ENCODE data around the gene DUSP14.
"Not testable (repeated sequence)": the region's sequence is repeated elsewhere in the genome, so short reads cannot be mapped to it uniquely, and the experiment has no call there.

Gene DUSP14

GRCh38 chr17:37489197-37490001 lies at the start of gene DUSP14:
TSS of gene DUSP14 (plus strand) at chr17:37489891. CDS start at chr17:37512273, 22,382 bp downstream.
- no peaks in the 10 kb centered on the region for H3K9me3 Mint-ChIP-seq
- DNase-seq (ENCODE audit: low spot score) = peak; percentile 81
- H3K36me3 Mint-ChIP-seq (ENCODE audit: low read depth) = peaks cover 2% of the 10 kb centered on the region
- peaks cover 3% of the 10 kb centered on the region for H3K27me3 Mint-ChIP-seq (ENCODE audit: low read depth)
- peak within 1 kb of the TSS; percentile 91 for H3K4me3 Mint-ChIP-seq
- peaks cover 33% of the 10 kb centered on the region for H3K4me1 Mint-ChIP-seq (ENCODE audit: low read depth)
- peak within 1 kb of the TSS; percentile 94 for H3K27ac Mint-ChIP-seq

- no peak for DNase-seq (ENCODE audit: low spot score)
- H3K27me3 Mint-ChIP-seq (ENCODE audit: low read depth) = no peaks in the 10 kb centered on the region
- no peaks in the 10 kb centered on the region for H3K9me3 Mint-ChIP-seq
- H3K36me3 Mint-ChIP-seq (ENCODE audit: low read depth) = peaks cover 54% of the 10 kb centered on the region
- H3K4me3 Mint-ChIP-seq = no peak overlapping the region
- H3K4me1 Mint-ChIP-seq (ENCODE audit: low read depth) = peaks cover 11% of the 10 kb centered on the region
- no peak overlapping the region for H3K27ac Mint-ChIP-seq
Observed at GRCh38 chr17:37440424-37440823, 49.3 kb upstream of the DUSP14 start.

- H3K4me3 Mint-ChIP-seq; H3K27ac Mint-ChIP-seq; H3K9me3 Mint-ChIP-seq; DNase-seq (ENCODE audit: low spot score); H3K27me3 Mint-ChIP-seq (ENCODE audit: low read depth): not testable (repeated sequence)
- Mint-ChIP-seq H3K4me1 (ENCODE audit: low read depth) (peaks cover 11% of the 10 kb centered on the region), H3K36me3 (ENCODE audit: low read depth) (peaks cover 56% of the 10 kb centered on the region)
Observed at GRCh38 chr17:37441369-37442014, 48.2 kb upstream of the DUSP14 start.

- DNase-seq (ENCODE audit: low spot score) = no peak
- Mint-ChIP-seq H3K4me3 (no peak overlapping the region), H3K9me3 (no peaks in the 10 kb centered on the region), H3K4me1 (ENCODE audit: low read depth) (peaks cover 1% of the 10 kb centered on the region), H3K36me3 (ENCODE audit: low read depth) (peaks cover 42% of the 10 kb centered on the region), H3K27ac (no peak overlapping the region), H3K27me3 (ENCODE audit: low read depth) (no peaks in the 10 kb centered on the region)
Observed at GRCh38 chr17:37446027-37446426, 43.7 kb upstream of the DUSP14 start.

- Mint-ChIP-seq H3K27ac (no peak overlapping the region), H3K27me3 (ENCODE audit: low read depth) (no peaks in the 10 kb centered on the region), H3K36me3 (ENCODE audit: low read depth) (peaks cover 32% of the 10 kb centered on the region), H3K4me1 (ENCODE audit: low read depth) (peaks cover 2% of the 10 kb centered on the region), H3K4me3 (no peak overlapping the region), H3K9me3 (no peaks in the 10 kb centered on the region)
- DNase-seq (ENCODE audit: low spot score) = no peak
Observed at GRCh38 chr17:37447641-37448040, 42.0 kb upstream of the DUSP14 start.

- Mint-ChIP-seq H3K4me3 (no peak overlapping the region), H3K36me3 (ENCODE audit: low read depth) (peaks cover 27% of the 10 kb centered on the region), H3K9me3 (no peaks in the 10 kb centered on the region), H3K27me3 (ENCODE audit: low read depth) (no peaks in the 10 kb centered on the region), H3K4me1 (ENCODE audit: low read depth) (peaks cover 2% of the 10 kb centered on the region), H3K27ac (no peak overlapping the region)
- no peak for DNase-seq (ENCODE audit: low spot score)
Observed at GRCh38 chr17:37450112-37450511, 39.6 kb upstream of the DUSP14 start.

GRCh38 chr17:37457801-37458200 lies 31.9 kb upstream of the DUSP14 start:
- DNase-seq (ENCODE audit: low spot score); H3K9me3 Mint-ChIP-seq; H3K4me3 Mint-ChIP-seq; H3K27ac Mint-ChIP-seq; H3K4me1 Mint-ChIP-seq (ENCODE audit: low read depth); H3K27me3 Mint-ChIP-seq (ENCODE audit: low read depth): not testable (repeated sequence)
- peaks cover 21% of the 10 kb centered on the region for H3K36me3 Mint-ChIP-seq (ENCODE audit: low read depth)

- peaks cover 3% of the 10 kb centered on the region for H3K4me1 Mint-ChIP-seq (ENCODE audit: low read depth)
- no peak for DNase-seq (ENCODE audit: low spot score)
- H3K4me3 Mint-ChIP-seq = no peak overlapping the region
- H3K27ac Mint-ChIP-seq = no peak overlapping the region
- H3K9me3 Mint-ChIP-seq = no peaks in the 10 kb centered on the region
- no peaks in the 10 kb centered on the region for H3K27me3 Mint-ChIP-seq (ENCODE audit: low read depth)
- H3K36me3 Mint-ChIP-seq (ENCODE audit: low read depth) = peaks cover 22% of the 10 kb centered on the region
Observed at GRCh38 chr17:37458805-37459204, 30.9 kb upstream of the DUSP14 start.

GRCh38 chr17:37461668-37462067 lies 28.0 kb upstream of the DUSP14 start:
- Mint-ChIP-seq H3K36me3 (ENCODE audit: low read depth) (peaks cover 39% of the 10 kb centered on the region), H3K4me1 (ENCODE audit: low read depth) (peaks cover 7% of the 10 kb centered on the region), H3K9me3 (no peaks in the 10 kb centered on the region), H3K4me3 (no peak overlapping the region), H3K27ac (no peak overlapping the region), H3K27me3 (ENCODE audit: low read depth) (no peaks in the 10 kb centered on the region)
- DNase-seq (ENCODE audit: low spot score) = peak; percentile 16

- Mint-ChIP-seq H3K4me1 (ENCODE audit: low read depth) (peaks cover 7% of the 10 kb centered on the region), H3K36me3 (ENCODE audit: low read depth) (peaks cover 41% of the 10 kb centered on the region), H3K27me3 (ENCODE audit: low read depth) (no peaks in the 10 kb centered on the region), H3K9me3 (no peaks in the 10 kb centered on the region), H3K27ac (no peak overlapping the region), H3K4me3 (no peak overlapping the region)
- no peak for DNase-seq (ENCODE audit: low spot score)
Observed at GRCh38 chr17:37462492-37462891, 27.2 kb upstream of the DUSP14 start.

GRCh38 chr17:37463039-37463438 lies 26.7 kb upstream of the DUSP14 start:
- DNase-seq (ENCODE audit: low spot score) = no peak
- peaks cover 39% of the 10 kb centered on the region for H3K36me3 Mint-ChIP-seq (ENCODE audit: low read depth)
- H3K27ac Mint-ChIP-seq = no peak overlapping the region
- no peaks in the 10 kb centered on the region for H3K9me3 Mint-ChIP-seq
- H3K4me1 Mint-ChIP-seq (ENCODE audit: low read depth) = peaks cover 7% of the 10 kb centered on the region
- H3K4me3 Mint-ChIP-seq = no peak overlapping the region
- no peaks in the 10 kb centered on the region for H3K27me3 Mint-ChIP-seq (ENCODE audit: low read depth)

- no peak overlapping the region for H3K27ac Mint-ChIP-seq
Observed at GRCh38 chr17:37465069-37465616, 24.5 kb upstream of the DUSP14 start.

GRCh38 chr17:37466471-37466870 lies 23.2 kb upstream of the DUSP14 start:
- no peaks in the 10 kb centered on the region for H3K9me3 Mint-ChIP-seq
- H3K27ac Mint-ChIP-seq = no peak overlapping the region
- peaks cover 4% of the 10 kb centered on the region for H3K4me1 Mint-ChIP-seq (ENCODE audit: low read depth)
- DNase-seq (ENCODE audit: low spot score) = no peak
- no peak overlapping the region for H3K4me3 Mint-ChIP-seq
- H3K27me3 Mint-ChIP-seq (ENCODE audit: low read depth) = no peaks in the 10 kb centered on the region
- H3K36me3 Mint-ChIP-seq (ENCODE audit: low read depth) = peaks cover 42% of the 10 kb centered on the region

More at GRCh38 chr17:37465069-37465616, 24.5 kb upstream of the DUSP14 start:
- peaks cover 7% of the 10 kb centered on the region for H3K4me1 Mint-ChIP-seq (ENCODE audit: low read depth)
- peaks cover 39% of the 10 kb centered on the region for H3K36me3 Mint-ChIP-seq (ENCODE audit: low read depth)
- DNase-seq (ENCODE audit: low spot score) = no peak
- no peaks in the 10 kb centered on the region for H3K27me3 Mint-ChIP-seq (ENCODE audit: low read depth)
- no peak overlapping the region for H3K4me3 Mint-ChIP-seq
- no peaks in the 10 kb centered on the region for H3K9me3 Mint-ChIP-seq

- Mint-ChIP-seq H3K27ac (no peak overlapping the region), H3K27me3 (ENCODE audit: low read depth) (no peaks in the 10 kb centered on the region), H3K4me1 (ENCODE audit: low read depth) (peaks cover 4% of the 10 kb centered on the region), H3K9me3 (no peaks in the 10 kb centered on the region), H3K36me3 (ENCODE audit: low read depth) (peaks cover 47% of the 10 kb centered on the region), H3K4me3 (no peak overlapping the region)
- no peak for DNase-seq (ENCODE audit: low spot score)
Observed at GRCh38 chr17:37470181-37470580, 19.5 kb upstream of the DUSP14 start.
